ENCODE data around the gene BRD9.
"Not testable (repeated sequence)": the region's sequence is repeated elsewhere in the genome, so short reads cannot be mapped to it uniquely, and the experiment has no call there.

Gene BRD9

GRCh38 chr5:892394-893136 lies at the start of gene BRD9, which contains the start of gene TRIP13:
TSS of gene BRD9 (minus strand) at chr5:892801. CDS start at chr5:892657, 144 bp downstream.
TSS of gene TRIP13 (plus strand) at chr5:892884. CDS start at chr5:892999, 115 bp downstream.
- DNase-seq: no peak

- not testable (repeated sequence) for DNase-seq
Observed at GRCh38 chr5:940741-941140, 48.1 kb upstream of the BRD9 start.

GRCh38 chr5:939368-939767 lies 46.8 kb upstream of the BRD9 start:
- no peak for DNase-seq

GRCh38 chr5:937151-937924 lies 44.7 kb upstream of the BRD9 start:
- DNase-seq: no peak

DNA sequence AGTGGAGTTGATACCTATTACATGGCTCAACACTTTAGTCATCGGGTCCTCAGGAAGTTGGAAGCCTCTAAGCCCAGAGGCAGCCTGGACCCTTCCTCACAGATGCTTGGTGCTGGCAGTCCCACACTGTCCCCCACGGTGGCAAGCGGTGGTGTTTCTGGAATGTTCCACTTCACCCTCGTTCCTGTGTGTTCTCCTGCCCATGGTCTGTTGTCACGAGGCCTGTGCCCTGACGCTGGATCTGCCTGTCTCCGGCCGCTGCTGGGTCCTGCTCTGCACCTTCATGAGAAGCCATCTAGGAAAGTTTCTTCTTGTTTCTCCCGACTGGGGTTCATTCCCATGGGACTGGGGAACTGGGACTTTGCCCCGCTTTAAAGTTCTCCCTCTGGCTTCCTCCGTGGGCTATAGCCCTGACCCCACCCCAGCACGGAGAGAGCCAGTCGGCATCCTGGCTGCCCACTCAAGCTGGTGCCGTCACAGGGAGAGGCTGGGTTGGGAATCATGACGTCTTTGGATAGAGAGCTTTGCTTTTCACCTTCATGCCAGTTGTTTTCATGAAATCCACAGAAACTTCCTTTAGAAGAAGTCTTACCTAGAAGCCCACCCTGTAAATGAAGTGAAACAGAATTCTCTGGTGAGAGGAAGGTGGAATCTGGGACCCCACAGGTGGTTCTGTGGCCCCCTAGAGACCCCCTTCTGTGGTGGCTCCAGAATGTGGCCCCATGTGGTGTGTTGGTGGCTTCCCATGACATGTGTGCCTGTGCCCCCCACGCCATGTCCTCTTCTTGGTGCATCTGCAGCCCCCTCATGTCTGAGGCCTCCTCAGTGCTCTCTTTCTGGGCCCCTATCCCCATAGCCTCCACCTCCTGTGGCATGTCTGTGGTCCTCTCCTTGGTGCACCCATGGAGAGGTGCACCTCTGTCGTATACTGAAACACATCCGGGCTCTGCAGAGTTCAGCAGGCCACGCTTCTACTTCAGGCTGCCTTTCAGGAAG lies 43.8 kb upstream of the BRD9 start:
- DNase-seq: no peak

DNA sequence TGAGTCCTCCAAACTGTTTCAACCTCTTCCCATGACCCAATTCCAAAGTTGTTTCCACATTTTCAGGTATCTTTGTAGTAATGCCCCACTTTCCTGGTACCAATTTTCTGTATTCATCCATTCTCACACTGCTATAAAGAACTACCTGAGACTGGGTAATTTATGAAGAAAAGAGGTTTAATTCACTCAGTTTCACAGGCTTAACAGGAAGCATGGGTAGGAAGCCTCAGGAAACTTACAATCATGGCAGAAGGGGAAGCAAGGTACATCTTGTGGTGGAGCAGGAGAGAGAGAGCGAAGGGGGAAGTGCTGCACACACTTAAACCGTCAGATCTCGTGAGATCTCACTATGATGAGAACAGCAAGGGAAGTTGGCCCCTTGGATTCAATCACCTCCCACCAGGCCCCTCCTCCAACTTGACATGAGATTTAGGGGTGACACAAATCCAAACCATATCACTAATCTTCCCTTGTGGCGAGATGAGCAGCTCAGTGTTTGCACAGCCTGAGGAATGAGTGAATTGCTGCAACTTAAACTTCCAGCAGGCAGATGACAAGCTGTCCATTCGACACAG lies 43.0 kb upstream of the BRD9 start:
- no peak for DNase-seq

DNA sequence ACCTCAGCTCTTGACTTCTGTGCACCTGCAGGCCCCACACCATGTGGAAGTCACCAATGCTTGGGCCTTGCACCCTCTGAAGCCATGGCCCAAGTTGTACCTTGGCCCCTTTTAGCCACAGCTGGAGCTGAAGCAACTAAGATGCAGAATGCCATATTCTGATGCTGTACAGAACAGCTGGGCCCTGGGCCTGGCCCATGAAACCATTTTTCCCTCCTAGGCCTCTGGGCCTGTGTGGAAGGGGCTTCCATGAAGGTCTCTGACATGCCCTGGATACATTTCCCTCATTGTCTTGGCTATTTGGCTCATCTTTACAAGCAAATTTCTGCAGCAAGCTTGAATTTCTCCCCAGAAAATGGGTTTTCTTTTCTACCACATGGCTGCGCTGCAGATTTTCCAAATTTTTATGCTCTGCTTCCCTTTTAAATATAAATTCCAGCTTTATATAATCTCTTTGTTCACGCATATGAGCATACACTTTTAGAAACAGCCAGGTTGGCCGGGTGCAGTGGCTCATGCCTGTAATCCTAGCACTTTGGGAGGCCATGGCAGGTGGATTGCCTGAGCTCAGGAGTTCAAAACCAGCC lies 41.9 kb upstream of the BRD9 start:
- not testable (repeated sequence) for DNase-seq

DNA sequence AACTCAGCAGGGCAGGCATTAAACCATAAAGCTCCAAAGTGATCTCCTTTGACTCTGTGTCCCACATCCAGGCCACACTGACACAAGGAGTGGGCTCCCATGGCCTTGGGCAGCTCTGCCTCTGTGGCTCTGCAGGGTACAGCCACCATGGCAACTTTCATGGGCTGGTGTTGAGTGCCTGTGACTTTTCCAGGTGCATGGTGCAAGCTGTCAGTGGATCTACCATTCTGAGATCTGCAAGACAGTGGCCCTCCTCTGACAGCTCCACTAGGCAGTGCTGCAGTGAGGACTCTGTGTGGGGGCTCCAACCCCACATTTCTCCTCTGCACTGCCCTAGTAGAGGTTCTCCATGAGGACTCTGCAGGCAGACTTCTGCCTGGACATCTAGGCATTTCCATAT lies 41.4 kb upstream of the BRD9 start:
- not testable (repeated sequence) for DNase-seq

GRCh38 chr5:933251-933861 lies 40.8 kb upstream of the BRD9 start:
- DNase-seq: no peak

GRCh38 chr5:932628-933250 lies 40.1 kb upstream of the BRD9 start:
- no peak for DNase-seq

DNA sequence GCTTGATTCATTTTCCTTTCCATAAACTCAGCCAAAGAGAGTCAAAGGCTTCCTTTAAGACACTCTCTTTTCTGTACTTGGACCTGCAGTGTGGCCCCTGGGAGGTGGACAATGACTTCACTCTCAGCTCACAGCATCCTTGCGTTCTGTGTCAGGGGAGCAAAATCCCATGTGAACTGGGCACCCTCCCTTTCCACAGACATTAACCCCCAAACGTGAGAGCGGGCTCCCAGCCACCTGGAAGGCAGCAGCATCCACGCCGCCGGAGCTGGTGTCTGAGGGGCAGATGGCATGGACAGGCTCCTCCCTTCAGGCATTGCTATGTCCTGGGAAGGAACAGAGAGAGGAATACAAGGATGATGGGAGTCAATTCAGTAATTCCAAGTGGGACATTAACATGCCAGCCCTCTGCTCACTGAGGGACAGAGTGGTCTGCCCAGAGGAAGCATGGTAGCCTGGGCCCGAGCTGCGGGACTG lies 39.6 kb upstream of the BRD9 start:
- DNase-seq: no peak

- no peak for DNase-seq
Observed at GRCh38 chr5:931570-932145, 39.1 kb upstream of the BRD9 start.

GRCh38 chr5:930866-931265 lies 38.3 kb upstream of the BRD9 start:
- no peak for DNase-seq

GRCh38 chr5:929596-929995 lies 37.0 kb upstream of the BRD9 start:
- no peak for DNase-seq

DNA sequence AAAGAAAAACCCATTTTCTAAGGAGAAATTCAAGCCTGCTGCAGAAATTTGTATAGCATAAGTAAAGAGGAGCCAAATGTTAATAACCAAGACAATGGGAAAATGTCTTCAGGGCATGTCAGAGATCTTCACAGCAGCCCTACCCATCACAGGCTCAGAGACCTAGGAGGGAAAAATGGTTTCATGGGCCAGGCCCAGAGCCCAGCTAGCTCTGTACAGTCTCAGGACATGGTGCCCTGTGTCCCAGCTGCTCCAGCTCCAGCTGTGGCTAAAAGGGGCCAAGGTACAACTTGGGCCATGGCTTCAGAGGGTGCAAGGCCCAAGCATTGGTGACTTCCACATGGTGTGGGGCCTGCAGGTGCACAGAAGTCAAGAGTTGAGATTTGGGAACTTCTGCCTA lies 36.6 kb upstream of the BRD9 start:
- not testable (repeated sequence) for DNase-seq

DNA sequence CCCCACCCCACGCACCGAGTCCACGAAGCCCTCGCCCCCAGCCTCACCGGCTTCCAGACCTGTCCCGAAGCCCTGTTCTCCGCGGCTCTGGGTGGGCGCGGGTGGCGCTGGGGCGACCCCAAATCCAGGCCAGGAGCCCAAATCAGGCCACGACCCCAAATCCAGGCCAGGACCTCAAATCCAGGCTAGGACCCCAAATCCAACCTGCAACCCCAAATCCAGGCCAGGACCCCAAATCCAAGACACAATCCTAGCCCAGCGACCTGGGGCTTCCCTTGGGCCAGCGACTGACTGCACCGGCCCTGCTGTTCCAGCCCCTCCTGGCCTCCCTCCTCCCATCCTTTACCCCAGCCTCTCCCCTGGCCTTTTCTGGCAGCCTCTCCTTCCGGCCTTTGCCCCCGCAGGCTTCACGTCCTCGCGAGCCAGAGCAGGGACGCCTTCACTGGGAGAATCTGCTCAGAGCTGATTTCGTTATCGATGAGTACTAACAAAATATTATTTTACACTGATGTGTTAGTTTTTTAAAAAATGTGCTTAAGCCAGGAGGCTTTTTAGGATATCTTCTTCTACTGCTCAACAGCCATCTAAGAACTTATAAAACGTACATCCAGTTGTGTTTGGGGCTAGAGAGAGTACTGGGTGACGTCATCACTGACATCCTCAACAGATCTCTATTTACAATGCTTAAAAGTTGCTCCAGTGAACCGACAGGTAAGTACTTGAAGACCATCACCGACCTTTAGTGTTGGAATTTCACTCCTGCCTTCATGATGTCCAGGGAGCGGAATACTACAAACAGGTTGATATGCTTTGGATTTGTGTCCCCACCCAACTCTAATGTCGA lies 34.8 kb upstream of the BRD9 start:
- DNase-seq: no peak

GRCh38 chr5:926417-927171 lies 34.0 kb upstream of the BRD9 start:
- no peak for DNase-seq

DNA sequence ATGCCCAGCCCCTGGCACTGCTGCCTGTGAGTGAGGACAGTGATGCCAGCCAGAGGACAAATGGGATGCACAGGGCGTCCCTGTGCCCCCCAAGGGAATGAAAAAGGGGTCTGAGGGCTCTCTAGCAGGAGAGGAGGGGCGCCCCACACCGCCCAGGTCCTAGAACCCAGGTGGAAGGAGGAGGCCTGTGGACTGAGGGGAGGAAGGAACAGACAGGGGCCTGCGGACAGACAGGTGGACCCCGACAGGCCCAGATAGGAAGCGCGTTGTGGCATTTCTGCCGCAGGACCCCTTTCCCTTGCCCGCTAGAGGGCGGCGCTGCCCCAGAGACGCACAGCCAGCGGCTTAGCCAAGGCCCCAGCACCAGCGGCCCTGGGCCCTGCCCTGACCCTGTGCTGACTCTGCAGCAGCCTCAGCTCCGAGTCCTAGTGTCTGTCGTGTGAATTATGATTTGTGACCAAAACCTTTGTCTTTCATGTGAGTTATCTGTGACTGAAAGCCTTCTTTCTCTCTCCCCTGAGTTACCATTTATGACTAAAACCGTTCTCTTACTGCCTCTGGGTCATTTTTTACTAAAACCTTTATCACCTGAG lies 30.8 kb upstream of the BRD9 start:
- no peak for DNase-seq
